HG03135 (cell line): ENCODE measurements around the gene RASAL1.

ENCODE experiments used
- ATAC-seq: cut with Tn5 transposase; IDR thresholded peaks from one replicate; pipeline ENCODE4 v1.9.1; 2021; ENCODE audit warnings: mild to moderate bottlenecking, moderate library complexity; ENCODE audit not compliant: unreplicated experiment

RASAL1 gene

GRCh38 chr12:113162102-113163029 is 26.8 kb upstream of the RASAL1 start:
- no peak for ATAC-seq

- no peak for ATAC-seq
Observed at GRCh38 chr12:113161415-113162016, 26.0 kb upstream of the RASAL1 start.

DNA sequence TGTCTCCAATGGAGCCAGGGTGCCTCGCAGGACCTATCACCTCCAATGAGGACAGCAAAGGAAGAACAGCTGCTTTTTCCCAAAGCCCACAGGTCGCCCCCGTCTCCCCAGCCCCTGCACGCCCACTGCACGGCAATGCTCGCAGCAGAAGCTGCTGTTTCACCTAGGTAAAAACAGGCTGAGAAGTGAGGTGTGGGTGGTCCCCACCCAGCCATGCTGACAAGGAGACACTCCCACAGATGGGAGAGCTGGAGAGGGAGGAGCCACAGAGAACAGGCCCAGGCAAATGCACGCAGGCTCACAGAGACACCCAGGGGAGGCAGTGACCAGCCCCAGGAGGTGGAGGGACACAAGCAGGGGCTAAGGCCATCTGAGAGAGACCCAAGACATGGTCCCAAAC is 24.4 kb upstream of the RASAL1 start:
- ATAC-seq: no peak

DNA sequence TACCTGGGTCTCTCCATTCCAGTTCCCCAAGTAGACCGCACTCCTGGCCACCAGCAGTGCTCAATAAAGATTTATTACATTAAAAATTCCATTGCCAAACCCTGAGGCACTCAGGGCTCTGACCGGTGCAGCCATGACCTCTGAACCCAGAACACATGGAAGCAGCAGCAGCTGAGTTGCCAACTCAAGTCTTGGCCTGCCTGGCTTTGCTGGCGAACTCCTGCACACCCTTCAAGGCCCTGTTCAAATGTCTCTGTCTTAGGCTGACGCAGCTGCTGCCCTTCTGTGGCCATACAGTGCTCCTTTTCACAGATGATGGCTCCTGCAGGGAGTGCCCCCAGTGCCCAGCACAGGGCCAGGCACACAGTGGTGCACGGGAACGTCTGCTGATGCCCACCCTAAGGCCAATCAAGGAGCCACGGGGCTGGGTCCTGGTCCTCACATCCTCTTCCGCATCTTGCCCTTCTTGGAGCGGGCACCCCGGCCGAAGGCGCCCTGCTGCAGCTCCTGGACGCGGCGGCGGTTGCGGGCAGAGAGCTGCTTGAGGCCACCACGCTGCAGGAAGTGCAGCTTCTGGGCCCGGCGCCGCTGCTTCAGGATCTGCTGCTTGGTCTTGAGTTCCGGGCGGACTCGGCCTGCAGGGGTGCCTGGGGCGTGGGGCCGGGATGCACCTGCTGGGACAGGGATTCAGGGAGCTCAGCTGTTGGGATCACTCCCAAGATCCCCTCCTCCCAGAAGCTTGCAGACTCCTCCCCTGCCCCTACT is 23.1 kb upstream of the RASAL1 start:
- ATAC-seq: no peak

DNA sequence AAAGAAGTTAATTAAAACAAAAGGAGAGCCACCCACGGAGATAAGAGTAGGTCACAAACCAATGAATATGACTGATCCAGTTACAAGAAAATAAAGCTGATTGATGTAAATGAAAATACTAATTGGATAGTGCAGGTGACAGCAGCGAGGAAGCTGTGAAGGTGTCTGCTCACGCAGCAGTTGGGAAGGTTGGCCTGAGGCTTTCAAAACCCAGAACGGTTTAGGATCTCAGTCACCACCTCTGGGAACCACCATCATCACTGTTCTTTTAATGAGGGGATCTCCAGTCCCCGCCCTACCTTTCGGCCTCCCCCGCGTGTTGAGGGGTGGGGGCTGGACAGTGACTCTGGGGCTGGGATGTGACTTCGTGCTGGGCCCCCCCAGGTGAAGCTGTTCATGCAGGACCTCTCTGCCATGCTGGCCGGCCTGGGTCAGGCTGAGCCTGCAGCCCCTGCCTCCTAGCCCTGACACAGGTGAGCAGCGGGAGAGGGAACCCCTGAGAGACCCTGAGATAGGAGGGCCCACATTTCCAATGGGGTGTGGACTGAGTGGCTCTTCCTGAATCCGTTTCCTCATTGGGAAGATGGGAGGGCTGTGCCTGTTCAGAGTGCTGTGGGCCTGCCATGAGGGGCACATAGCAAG is 21.8 kb upstream of the RASAL1 start:
- ATAC-seq: no peak

GRCh38 chr12:113155646-113156045 is 20.1 kb upstream of the RASAL1 start:
- ATAC-seq: no peak

GRCh38 chr12:113155060-113155459 is 19.5 kb upstream of the RASAL1 start:
- ATAC-seq: no peak

GRCh38 chr12:113154351-113154973 is 18.9 kb upstream of the RASAL1 start:
- no peak for ATAC-seq

GRCh38 chr12:113152835-113153814 is 17.6 kb upstream of the RASAL1 start:
- ATAC-seq: no peak

GRCh38 chr12:113152196-113152834 is 16.8 kb upstream of the RASAL1 start:
- no peak for ATAC-seq

GRCh38 chr12:113151655-113152054 is 16.1 kb upstream of the RASAL1 start:
- ATAC-seq: no peak

- no peak for ATAC-seq
Observed at GRCh38 chr12:113149361-113150150, 14.0 kb upstream of the RASAL1 start, which contains the start of gene CFAP73. CFAP73 (plus strand) TSS chr12:113149724; CDS start chr12:113149858, 134 bp downstream.

DNA sequence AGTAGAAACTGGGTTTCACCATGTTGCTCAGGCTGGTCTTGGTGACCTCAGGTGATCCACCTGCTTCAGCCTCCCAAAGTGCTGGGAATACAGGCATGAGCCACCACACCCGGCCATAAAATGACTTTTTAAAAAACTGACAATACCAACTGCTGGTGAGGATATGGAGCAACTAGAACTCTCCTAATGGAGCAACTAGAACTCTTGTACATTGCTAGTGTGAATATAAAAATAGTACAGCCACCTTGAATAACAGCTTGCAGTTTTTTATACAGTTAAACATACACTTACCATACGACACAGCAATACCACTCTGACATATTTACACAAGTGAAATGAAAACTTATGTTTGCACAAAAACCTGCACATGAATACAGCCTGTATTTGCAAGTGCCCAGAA is 11.4 kb upstream of the RASAL1 start:
- ATAC-seq: no peak

DNA sequence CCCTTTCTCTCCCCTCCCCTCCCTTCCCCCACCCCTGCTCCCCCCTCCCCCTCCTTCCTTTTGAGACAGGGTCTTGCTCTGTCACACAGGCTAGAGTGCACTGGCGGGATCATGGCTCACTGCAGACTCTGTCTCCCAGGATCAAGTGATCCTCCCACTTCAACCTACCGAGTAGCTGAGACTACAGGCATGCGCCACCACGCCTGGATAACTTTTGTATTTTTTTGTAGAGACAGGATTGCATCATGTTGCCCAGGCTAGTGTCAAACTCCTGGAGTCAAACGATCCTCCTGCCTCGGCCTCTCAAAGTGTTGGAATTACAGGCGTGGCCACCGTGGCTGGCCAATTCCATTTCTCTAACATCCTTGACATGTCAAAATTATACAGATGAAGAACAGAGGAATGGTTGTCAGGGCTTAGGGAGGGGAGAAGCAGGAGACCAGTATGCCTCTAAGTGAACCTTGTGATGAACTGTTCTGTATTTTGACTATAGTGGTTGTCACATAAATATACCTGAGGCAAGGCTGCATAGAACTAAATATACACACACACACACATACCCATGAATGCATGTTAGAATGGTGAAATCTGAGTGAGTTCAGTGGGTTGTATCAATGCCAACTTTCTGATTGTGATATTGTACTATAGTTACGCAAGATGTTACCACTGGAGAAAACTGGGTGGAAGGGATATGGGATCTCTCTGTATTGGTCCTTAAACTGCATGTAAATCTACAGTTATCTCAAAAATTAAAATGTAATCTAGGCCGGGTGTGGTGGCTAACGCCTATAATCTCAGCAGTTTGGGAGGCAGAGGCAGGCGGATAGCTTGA is 10.4 kb upstream of the RASAL1 start:
- ATAC-seq: no peak

DNA sequence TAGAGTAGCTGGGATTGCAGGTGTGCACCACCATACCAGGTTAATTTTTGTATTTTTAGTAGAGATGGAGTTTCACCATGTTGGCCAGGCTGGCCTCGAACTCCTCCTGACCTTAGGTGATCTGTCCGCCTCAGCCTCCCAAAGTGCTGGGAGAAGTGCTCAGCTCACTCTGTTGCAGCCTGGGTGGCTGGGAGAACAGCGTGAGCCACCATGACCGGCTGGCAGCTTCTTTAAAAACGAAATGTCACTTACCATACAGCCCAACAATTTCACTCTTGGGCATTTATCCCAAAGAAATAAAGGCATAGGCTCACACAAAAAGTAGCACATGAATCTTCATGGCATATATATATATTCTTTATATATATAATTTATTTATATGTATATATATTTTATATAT is 9.2 kb upstream of the RASAL1 start:
- ATAC-seq: no peak

DNA sequence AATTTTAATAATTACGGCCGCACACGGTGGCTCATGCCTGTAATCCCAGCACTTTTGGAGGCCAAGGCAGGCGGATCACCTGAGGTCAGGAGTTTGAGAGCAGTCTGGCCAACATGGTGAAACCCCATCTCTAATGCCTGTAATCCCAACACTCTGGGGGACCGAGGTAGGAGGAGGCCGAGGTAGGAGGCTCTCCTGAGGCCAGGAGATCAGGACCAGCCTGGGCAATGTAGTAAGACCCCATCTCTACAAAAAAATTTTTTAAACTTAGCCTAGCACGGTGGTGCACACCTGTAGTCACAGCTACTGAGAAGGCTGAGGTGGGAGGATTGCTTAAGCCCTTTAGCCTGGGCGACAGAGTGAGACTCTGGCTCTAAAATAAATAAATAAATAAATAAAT is 8.4 kb upstream of the RASAL1 start:
- no peak for ATAC-seq

DNA sequence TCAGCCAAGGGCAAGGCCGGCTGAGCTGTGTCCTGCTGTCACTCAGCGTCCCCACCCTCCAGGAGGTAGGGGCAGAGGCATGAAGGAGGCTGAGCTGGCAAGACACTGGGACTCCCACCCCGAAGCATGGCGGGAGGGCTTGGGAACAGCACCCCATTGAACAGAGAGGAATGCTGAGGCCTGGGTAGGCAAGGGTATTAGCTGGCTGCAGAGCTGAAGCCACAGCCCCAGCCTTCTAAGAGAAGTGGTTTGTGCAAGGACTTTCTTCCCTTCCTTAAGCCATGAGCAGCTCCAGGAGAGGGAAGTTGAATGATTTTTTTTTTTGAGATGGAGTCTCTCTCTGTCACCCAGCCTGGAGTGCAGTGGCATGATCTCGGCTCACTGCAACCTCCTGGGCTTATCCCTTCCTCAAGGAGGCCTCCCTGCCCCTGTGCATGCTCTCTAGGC is 7.3 kb upstream of the RASAL1 start:
- ATAC-seq: no peak
